Measurements from ENCODE around the gene DYNLT2B.
"Not testable (repeated sequence)": the region's sequence is repeated elsewhere in the genome, so short reads cannot be mapped to it uniquely, and the experiment has no call there.

The DYNLT2B gene

GRCh38 chr3:196317687-196318467 is at the start of gene DYNLT2B:
DYNLT2B (minus strand) TSS chr3:196318240; CDS start chr3:196318152, 88 bp downstream.
- peaks cover 2% of the 10 kb centered on the region for H3K36me3 Mint-ChIP-seq
- H3K27me3 Mint-ChIP-seq, result no peaks in the 10 kb centered on the region
- H3K27ac Mint-ChIP-seq, result peak within 1 kb of the TSS; percentile 95
- peaks cover 12% of the 10 kb centered on the region for H3K4me1 Mint-ChIP-seq
- H3K4me3 Mint-ChIP-seq, result peak within 1 kb of the TSS; percentile 95
- H3K9me3 Mint-ChIP-seq, result no peaks in the 10 kb centered on the region

DNA sequence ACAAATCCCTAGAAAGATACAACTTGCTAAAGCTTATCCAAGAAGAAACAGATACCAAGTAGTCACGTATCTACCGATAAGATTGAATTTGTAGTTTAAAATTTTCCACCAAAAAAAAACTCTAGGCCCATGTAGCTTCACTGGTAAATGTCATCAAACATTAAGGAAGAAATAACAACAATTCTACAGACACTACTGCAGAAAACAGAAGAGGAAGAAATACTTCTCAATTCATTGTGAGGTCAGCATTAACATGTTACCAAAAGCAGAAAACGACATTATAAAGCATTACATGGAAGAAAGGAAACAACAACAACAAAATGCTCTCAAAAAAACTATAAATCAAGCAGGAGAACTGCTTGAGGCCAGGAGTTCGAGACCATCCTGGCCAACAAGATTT is 47.7 kb upstream of the DYNLT2B start:
- Mint-ChIP-seq H3K4me1 (peaks cover 5% of the 10 kb centered on the region), H3K4me3 (no peak overlapping the region), H3K27me3 (no peaks in the 10 kb centered on the region), H3K9me3 (no peaks in the 10 kb centered on the region), H3K27ac (peak overlapping the region; percentile 0), H3K36me3 (peaks cover 16% of the 10 kb centered on the region)

DNA sequence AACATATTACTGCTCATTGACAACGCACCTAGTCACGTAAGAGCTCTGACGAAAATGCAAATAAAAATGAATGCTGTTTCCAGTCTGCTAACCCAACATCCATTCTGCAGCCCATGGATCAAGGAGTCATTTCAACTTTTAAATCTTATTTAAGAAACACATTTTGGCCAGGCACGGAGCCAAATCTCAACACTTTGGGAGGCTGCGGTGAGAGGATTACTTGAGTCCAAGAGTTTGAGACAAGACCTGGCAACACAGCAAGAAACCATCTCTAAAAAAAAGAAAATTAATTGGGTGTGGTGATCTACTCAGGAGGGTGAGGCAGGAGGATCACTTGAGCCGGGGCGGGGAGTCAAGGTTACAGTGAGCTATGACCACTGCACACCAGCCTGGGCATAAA is 42.5 kb upstream of the DYNLT2B start:
- Mint-ChIP-seq H3K9me3 (no peaks in the 10 kb centered on the region), H3K27ac (no peak overlapping the region), H3K36me3 (peaks cover 22% of the 10 kb centered on the region), H3K27me3 (no peaks in the 10 kb centered on the region), H3K4me1 (peaks cover 10% of the 10 kb centered on the region), H3K4me3 (no peak overlapping the region)

DNA sequence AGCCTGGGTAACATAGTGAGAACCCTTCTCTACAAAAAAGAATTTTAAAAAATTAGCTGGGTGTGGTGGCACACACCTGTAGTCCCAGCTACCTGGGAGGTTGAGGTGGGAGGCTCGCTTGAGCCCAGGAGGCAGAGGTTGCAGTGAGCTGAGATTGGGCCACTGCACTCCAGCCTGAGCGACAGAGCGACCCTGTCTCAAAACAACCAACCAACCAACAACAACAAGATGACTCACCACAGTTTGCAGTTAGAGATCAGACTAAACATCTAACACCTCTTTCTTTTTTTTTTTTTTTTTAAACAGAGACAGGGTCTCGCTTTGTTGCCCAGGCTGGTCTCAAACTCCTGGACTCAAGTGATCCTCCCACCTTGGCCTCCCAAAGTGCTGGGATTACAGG is 40.5 kb upstream of the DYNLT2B start:
- not testable (repeated sequence) for H3K27me3 Mint-ChIP-seq, H3K9me3 Mint-ChIP-seq, H3K4me1 Mint-ChIP-seq, H3K4me3 Mint-ChIP-seq
- Mint-ChIP-seq H3K36me3 (peaks cover 26% of the 10 kb centered on the region), H3K27ac (peak overlapping the region; percentile 36)

GRCh38 chr3:196357905-196358304 is 39.9 kb upstream of the DYNLT2B start:
- Mint-ChIP-seq H3K36me3 (peaks cover 29% of the 10 kb centered on the region), H3K9me3 (no peaks in the 10 kb centered on the region), H3K27me3 (no peaks in the 10 kb centered on the region), H3K27ac (no peak overlapping the region), H3K4me1 (peaks cover 10% of the 10 kb centered on the region), H3K4me3 (no peak overlapping the region)

DNA sequence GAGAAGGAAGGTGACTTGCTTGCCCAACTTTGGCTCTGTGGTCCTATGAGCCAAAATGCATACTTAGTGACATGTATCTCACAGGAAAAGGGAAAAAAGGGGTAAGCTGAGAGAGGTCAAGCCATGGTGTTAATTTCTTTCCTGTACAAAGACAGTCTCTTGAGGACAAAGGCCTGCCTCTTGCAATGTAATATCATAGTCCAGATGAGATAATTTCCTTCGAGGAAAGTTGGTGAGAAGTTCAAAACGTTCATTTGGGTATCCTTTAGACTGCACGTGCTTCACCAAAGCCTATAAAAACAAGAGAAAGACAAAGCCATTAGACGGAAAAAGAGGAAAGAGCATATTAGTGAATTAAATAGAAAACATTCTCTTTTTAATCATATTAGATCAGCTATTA is 38.5 kb upstream of the DYNLT2B start:
- no peak overlapping the region for H3K27ac Mint-ChIP-seq
- H3K4me3 Mint-ChIP-seq, result no peak overlapping the region
- H3K9me3 Mint-ChIP-seq, result no peaks in the 10 kb centered on the region
- peaks cover 26% of the 10 kb centered on the region for H3K36me3 Mint-ChIP-seq
- peaks cover 10% of the 10 kb centered on the region for H3K4me1 Mint-ChIP-seq
- no peaks in the 10 kb centered on the region for H3K27me3 Mint-ChIP-seq

- Mint-ChIP-seq H3K36me3 (peaks cover 26% of the 10 kb centered on the region), H3K4me3 (no peak overlapping the region), H3K4me1 (peaks cover 10% of the 10 kb centered on the region)
Measured at GRCh38 chr3:196355668-196356067, 37.6 kb upstream of the DYNLT2B start.

GRCh38 chr3:196354132-196354531 is 36.1 kb upstream of the DYNLT2B start:
- peaks cover 7% of the 10 kb centered on the region for H3K4me1 Mint-ChIP-seq
- no peak overlapping the region for H3K27ac Mint-ChIP-seq
- peaks cover 26% of the 10 kb centered on the region for H3K36me3 Mint-ChIP-seq
- H3K9me3 Mint-ChIP-seq, result no peaks in the 10 kb centered on the region
- H3K4me3 Mint-ChIP-seq, result no peak overlapping the region
- H3K27me3 Mint-ChIP-seq, result no peaks in the 10 kb centered on the region

More at GRCh38 chr3:196355668-196356067, 37.6 kb upstream of the DYNLT2B start:
- Mint-ChIP-seq H3K27ac (peak overlapping the region; percentile 35), H3K9me3 (no peaks in the 10 kb centered on the region), H3K27me3 (no peaks in the 10 kb centered on the region)

DNA sequence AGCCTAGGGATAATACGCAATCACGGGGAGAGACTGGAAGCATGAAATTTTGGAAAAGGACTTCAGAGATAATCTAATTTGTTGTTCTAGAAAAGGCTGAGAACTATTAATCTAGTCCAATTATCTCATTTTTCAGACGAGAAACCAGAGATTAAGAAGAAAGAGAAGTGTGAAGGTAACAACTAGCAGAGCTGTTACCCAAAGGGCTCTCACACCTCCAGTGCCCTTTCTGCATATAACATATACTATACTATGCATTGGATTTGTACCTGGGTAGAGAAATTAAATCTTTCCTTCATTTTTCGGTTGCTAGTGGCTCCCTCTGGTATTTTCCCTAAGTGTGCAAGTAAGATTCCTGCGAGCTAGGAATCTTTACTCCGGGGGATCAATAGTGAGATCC is 33.5 kb upstream of the DYNLT2B start:
- no peak overlapping the region for H3K4me3 Mint-ChIP-seq
- H3K36me3 Mint-ChIP-seq, result peaks cover 19% of the 10 kb centered on the region
- no peaks in the 10 kb centered on the region for H3K4me1 Mint-ChIP-seq
- no peaks in the 10 kb centered on the region for H3K9me3 Mint-ChIP-seq
- no peaks in the 10 kb centered on the region for H3K27me3 Mint-ChIP-seq
- no peak overlapping the region for H3K27ac Mint-ChIP-seq

GRCh38 chr3:196350067-196350466 is 32.0 kb upstream of the DYNLT2B start:
- H3K36me3 Mint-ChIP-seq, result peaks cover 7% of the 10 kb centered on the region
- no peak overlapping the region for H3K27ac Mint-ChIP-seq
- no peaks in the 10 kb centered on the region for H3K4me1 Mint-ChIP-seq
- no peaks in the 10 kb centered on the region for H3K27me3 Mint-ChIP-seq
- H3K9me3 Mint-ChIP-seq, result no peaks in the 10 kb centered on the region
- H3K4me3 Mint-ChIP-seq, result no peak overlapping the region

- H3K36me3 Mint-ChIP-seq, result peaks cover 6% of the 10 kb centered on the region
- no peak overlapping the region for H3K27ac Mint-ChIP-seq
- no peaks in the 10 kb centered on the region for H3K4me1 Mint-ChIP-seq
- no peak overlapping the region for H3K4me3 Mint-ChIP-seq
- H3K9me3 Mint-ChIP-seq, result no peaks in the 10 kb centered on the region
- H3K27me3 Mint-ChIP-seq, result no peaks in the 10 kb centered on the region
Measured at GRCh38 chr3:196348698-196349097, 30.7 kb upstream of the DYNLT2B start.

DNA sequence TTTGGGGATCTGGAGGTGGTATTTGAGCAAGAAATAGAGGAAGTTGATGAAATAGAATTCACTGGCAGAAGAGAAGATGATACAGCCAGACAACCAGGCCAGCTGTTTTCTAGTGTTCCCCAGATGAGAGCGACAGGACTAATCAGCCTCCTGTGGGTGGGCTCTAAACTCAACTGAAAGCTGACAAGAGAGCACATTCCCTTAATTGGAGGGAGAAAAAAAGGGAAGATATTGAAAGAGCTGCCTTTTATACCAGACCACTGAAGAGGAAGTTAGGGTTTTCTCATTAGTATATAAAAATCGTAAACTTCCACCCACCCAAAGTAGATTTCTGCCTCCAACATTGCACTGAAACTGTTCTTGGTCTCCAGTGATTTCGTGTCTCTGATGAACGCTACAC is 26.6 kb upstream of the DYNLT2B start:
- peaks cover 5% of the 10 kb centered on the region for H3K4me1 Mint-ChIP-seq
- H3K27me3 Mint-ChIP-seq, result no peaks in the 10 kb centered on the region
- H3K27ac Mint-ChIP-seq, result peak overlapping the region; percentile 5
- H3K9me3 Mint-ChIP-seq, result no peaks in the 10 kb centered on the region
- no peak overlapping the region for H3K4me3 Mint-ChIP-seq
- peaks cover 1% of the 10 kb centered on the region for H3K36me3 Mint-ChIP-seq

GRCh38 chr3:196343917-196344316 is 25.9 kb upstream of the DYNLT2B start:
- not testable (repeated sequence) for H3K27ac Mint-ChIP-seq, H3K4me3 Mint-ChIP-seq, H3K9me3 Mint-ChIP-seq, H3K36me3 Mint-ChIP-seq, H3K27me3 Mint-ChIP-seq, H3K4me1 Mint-ChIP-seq

DNA sequence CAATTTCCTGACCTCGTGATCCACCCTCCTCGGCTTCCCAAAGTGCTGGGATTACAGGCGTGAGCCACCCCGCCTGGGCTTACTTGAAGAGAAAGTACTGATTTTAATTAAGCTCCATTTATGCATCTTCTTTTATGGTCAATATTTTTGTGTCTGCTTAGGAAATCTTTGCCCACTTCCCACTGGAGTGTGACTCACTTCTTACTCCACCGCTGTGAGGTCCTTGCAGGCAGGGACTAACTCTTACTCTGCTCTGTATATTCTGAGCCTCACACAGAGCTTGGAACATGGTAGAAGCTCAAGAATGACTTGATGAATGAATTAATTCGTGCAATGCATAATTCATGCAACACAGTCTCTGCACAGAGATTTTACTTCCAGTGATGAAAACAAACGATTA is 23.1 kb upstream of the DYNLT2B start:
- H3K4me3 Mint-ChIP-seq, result no peak overlapping the region
- H3K36me3 Mint-ChIP-seq, result no peaks in the 10 kb centered on the region
- no peaks in the 10 kb centered on the region for H3K9me3 Mint-ChIP-seq
- peaks cover 5% of the 10 kb centered on the region for H3K4me1 Mint-ChIP-seq
- no peak overlapping the region for H3K27ac Mint-ChIP-seq
- H3K27me3 Mint-ChIP-seq, result no peaks in the 10 kb centered on the region

- H3K27ac Mint-ChIP-seq, result no peak overlapping the region
Measured at GRCh38 chr3:196340466-196340865, 22.4 kb upstream of the DYNLT2B start.

GRCh38 chr3:196339493-196340254 is 21.6 kb upstream of the DYNLT2B start:
- Mint-ChIP-seq H3K27ac (no peak overlapping the region), H3K9me3 (no peaks in the 10 kb centered on the region), H3K4me1 (peaks cover 5% of the 10 kb centered on the region), H3K36me3 (no peaks in the 10 kb centered on the region), H3K27me3 (no peaks in the 10 kb centered on the region), H3K4me3 (no peak overlapping the region)

More at GRCh38 chr3:196340466-196340865, 22.4 kb upstream of the DYNLT2B start:
- Mint-ChIP-seq H3K4me3 (no peak overlapping the region), H3K9me3 (no peaks in the 10 kb centered on the region), H3K36me3 (no peaks in the 10 kb centered on the region), H3K4me1 (peaks cover 5% of the 10 kb centered on the region), H3K27me3 (no peaks in the 10 kb centered on the region)

Measured in activated naive CD4-positive, alpha-beta T cell treated with anti-CD3 and anti-CD28 coated beads, Interleukin-2, amount 50 U/mL, for 24 hours (primary cell).